Measurements from ENCODE around the gene DOCK3.
A peak's percentile ranks its signal among the peaks of the same experiment; 100 is the strongest.

DOCK3 gene

GRCh38 chr3:50656417-50657195, 18.1 kb upstream of the DOCK3 start:
- TF ChIP-seq, protein P1, sequence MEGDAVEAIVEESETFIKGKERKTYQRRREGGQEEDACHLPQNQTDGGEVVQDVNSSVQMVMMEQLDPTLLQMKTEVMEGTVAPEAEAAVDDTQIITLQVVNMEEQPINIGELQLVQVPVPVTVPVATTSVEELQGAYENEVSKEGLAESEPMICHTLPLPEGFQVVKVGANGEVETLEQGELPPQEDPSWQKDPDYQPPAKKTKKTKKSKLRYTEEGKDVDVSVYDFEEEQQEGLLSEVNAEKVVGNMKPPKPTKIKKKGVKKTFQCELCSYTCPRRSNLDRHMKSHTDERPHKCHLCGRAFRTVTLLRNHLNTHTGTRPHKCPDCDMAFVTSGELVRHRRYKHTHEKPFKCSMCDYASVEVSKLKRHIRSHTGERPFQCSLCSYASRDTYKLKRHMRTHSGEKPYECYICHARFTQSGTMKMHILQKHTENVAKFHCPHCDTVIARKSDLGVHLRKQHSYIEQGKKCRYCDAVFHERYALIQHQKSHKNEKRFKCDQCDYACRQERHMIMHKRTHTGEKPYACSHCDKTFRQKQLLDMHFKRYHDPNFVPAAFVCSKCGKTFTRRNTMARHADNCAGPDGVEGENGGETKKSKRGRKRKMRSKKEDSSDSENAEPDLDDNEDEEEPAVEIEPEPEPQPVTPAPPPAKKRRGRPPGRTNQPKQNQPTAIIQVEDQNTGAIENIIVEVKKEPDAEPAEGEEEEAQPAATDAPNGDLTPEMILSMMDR (IDR thresholded peaks at IDR 0.05; ENCODE audit: control insufficient read depth, insufficient read depth, low read depth, low read length, missing control alignments), result no peak
- H3K4me3 ChIP-seq (ENCODE audit: control insufficient read depth, low read depth, low read length), result no peak overlapping the region
- no peak for DNase-seq (ENCODE audit: low read depth)

GRCh38 chr3:50657407-50657806, 17.3 kb upstream of the DOCK3 start:
- no peak for DNase-seq (ENCODE audit: low read depth)
- TF ChIP-seq, protein P1 (IDR thresholded peaks at IDR 0.05; ENCODE audit: control insufficient read depth, insufficient read depth, low read depth, low read length, missing control alignments), result no peak
- H3K4me3 ChIP-seq (ENCODE audit: control insufficient read depth, low read depth, low read length), result no peak overlapping the region

GRCh38 chr3:50657816-50658215, 16.9 kb upstream of the DOCK3 start:
- H3K4me3 ChIP-seq (ENCODE audit: control insufficient read depth, low read depth, low read length), result no peak overlapping the region
- no peak for DNase-seq (ENCODE audit: low read depth)
- TF ChIP-seq, protein P1 (IDR thresholded peaks at IDR 0.05; ENCODE audit: control insufficient read depth, insufficient read depth, low read depth, low read length, missing control alignments), result no peak

DNA sequence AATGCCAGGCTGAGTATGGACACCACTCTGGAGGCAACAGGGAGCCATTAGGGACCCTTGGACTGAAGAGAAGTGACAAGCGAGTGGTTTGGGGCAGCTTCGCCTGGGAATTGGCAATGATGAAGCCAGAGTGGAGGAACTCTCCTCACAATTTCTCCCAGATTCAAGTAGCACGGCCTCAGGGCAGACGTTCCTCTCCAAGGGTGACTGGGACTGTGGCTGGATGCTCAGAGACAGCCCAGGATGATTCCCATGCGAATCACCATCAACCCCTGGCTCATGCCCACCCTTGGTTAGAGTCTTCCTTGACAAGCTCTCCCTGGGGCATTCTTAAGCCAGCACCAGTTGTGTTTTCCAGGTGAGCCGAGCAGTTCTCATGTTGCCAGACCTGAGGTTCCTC, 16.3 kb upstream of the DOCK3 start:
- H3K4me3 ChIP-seq (ENCODE audit: control insufficient read depth, low read depth, low read length), result no peak overlapping the region
- DNase-seq (ENCODE audit: low read depth), result peak; percentile 5
- TF ChIP-seq, protein P1 (IDR thresholded peaks at IDR 0.05; ENCODE audit: control insufficient read depth, insufficient read depth, low read depth, low read length, missing control alignments), result no peak

DNA sequence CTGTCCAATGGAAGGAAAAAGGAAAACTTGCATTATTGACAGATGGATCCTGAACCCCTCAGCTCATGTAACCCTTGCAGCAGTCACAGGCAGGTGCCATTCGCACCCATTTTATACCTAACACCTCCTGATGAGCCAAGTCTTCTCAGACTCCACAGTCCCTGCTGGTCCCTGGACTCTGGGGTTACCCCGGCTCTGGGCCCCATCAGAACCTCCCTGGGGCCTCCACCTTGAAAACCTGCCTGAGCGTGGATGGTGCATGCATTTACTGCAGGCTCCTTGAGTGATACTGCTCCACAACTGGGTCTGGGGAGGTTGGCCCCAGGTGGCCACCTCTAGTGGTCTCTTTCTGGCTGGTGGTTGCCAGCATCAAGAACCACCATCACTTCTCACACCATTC, 15.9 kb upstream of the DOCK3 start:
- H3K4me3 ChIP-seq (ENCODE audit: control insufficient read depth, low read depth, low read length), result no peak overlapping the region
- TF ChIP-seq, protein P1 (IDR thresholded peaks at IDR 0.05; ENCODE audit: control insufficient read depth, insufficient read depth, low read depth, low read length, missing control alignments), result no peak
- no peak for DNase-seq (ENCODE audit: low read depth)

DNA sequence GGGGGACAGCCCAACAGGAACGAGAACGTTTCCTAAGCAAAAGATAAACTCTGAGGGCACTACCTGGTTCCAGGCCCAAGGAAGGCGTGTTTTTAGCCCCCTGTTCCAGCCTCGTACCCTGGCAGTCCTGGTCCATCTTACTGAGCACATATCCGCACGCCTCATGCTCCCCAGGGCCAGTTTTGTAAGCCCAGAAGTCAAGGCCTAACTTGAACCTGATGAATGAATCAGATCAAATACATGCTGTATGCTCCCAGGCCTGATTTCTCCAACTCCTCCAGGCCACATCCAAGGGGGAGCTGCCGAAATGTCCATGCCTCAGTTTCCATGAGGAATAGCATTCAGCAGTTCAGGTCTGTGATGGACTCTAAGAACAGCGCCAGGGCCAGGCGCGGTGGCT, 14.3 kb upstream of the DOCK3 start:
- H3K4me3 ChIP-seq (ENCODE audit: control insufficient read depth, low read depth, low read length), result no peak overlapping the region
- TF ChIP-seq, protein P1 (IDR thresholded peaks at IDR 0.05; ENCODE audit: control insufficient read depth, insufficient read depth, low read depth, low read length, missing control alignments), result no peak
- DNase-seq (ENCODE audit: low read depth), result no peak

Measured in AG09309 (cell line).